ENCODE measurements around the gene SLC5A12. TPM values are rescaled to one million over a fixed set of nuclear protein-coding genes. Genes with fewer than 3 reads are reported as not detected.

The SLC5A12 gene
- total and polyA plus RNA-seq, 2 of the 4 experiments (the other 2 are of a cell fraction): not detected

- in situ Hi-C loops (cut with MboI; ENCODE audit: low sequenced_read_pairs): no loop called here
These were observed 9.2 kb upstream of the SLC5A12 start for GRCh38 chr11:26731084-26731456.

More at GRCh38 chr11:26731084-26731456, 9.2 kb upstream of the SLC5A12 start:
- no peaks in the 10 kb centered on the region for H3K79me1 ChIP-seq (ENCODE audit: low read depth in 1 of 2, low read length in 2 of 2)
- no TSS peak for BruUV-seq (replicated peaks)
- no peak overlapping the region for H2BK5ac ChIP-seq (ENCODE audit: low read depth, low read length, poor library complexity, severe bottlenecking)
- no peak overlapping the region for H3K18ac ChIP-seq (ENCODE audit: low read depth, low read length)
- H2AFZ ChIP-seq (replicated peaks; ENCODE audit: low read length, poor library complexity): no peak overlapping the region
- H3K4me3 ChIP-seq (ENCODE audit: insufficient read depth, low read depth, low read length): no peak overlapping the region
- no peak overlapping the region for H4K91ac ChIP-seq (ENCODE audit: insufficient read depth, low read depth, low read length)
- no peak overlapping the region for H2BK20ac ChIP-seq (ENCODE audit: low read depth, low read length)
- no peak overlapping the region for H2BK120ac ChIP-seq (ENCODE audit: low read depth, low read length)
- no peaks in the 10 kb centered on the region for H3K27me3 ChIP-seq (ENCODE audit: control insufficient read depth, insufficient read depth, low read length)
- H3K9ac ChIP-seq (ENCODE audit: low read depth, low read length): no peak overlapping the region
- ChIA-PET CTCF (no interaction called here), POLR2A (ENCODE audit: unreplicated experiment) (no interaction called here)
- WGBS, 2 experiments (ENCODE audit: extremely low coverage in 2 of 2, insufficient read length in 1 of 2): no CpG with 5 or more reads among the region's 1 CpG
- intact Hi-C loops (cut with micrococcal nuclease) (no loop called here), dilution Hi-C loops (cut with HindIII; ENCODE audit: low sequenced_read_pairs, unreplicated experiment) (loop anchor here (25.0 kb wide), 1 partner anchor 406 kb away; no protein-coding TSS in a partner anchor)
- no peak overlapping the region for H2AK9ac ChIP-seq (replicated peaks; ENCODE audit: low read depth, low read length, poor library complexity)
- no peak overlapping the region for H2AK5ac ChIP-seq (ENCODE audit: low read depth, low read length)
- no peak overlapping the region for H3K4ac ChIP-seq (ENCODE audit: low read depth, low read length)
- no peaks in the 10 kb centered on the region for H3K36me3 ChIP-seq (ENCODE audit: control insufficient read depth, insufficient read depth, low read length)
- H3K27ac ChIP-seq (ENCODE audit: insufficient read depth, low read length): no peak overlapping the region
- no peaks in the 10 kb centered on the region for H3K4me1 ChIP-seq (ENCODE audit: control insufficient read depth, insufficient read depth, low read length)
- no peak overlapping the region for H3K14ac ChIP-seq (replicated peaks; ENCODE audit: low read depth, low read length)
- H2BK15ac ChIP-seq (ENCODE audit: low read depth, low read length): no peak overlapping the region
- H3K4me2 ChIP-seq (ENCODE audit: low read depth, low read length): no peak overlapping the region
- no peaks in the 10 kb centered on the region for H3K9me1 ChIP-seq (ENCODE audit: insufficient read depth, low read length)
- DNase-seq (no peak), ATAC-seq (ENCODE audit: low read depth) (no peak)
- H3K56ac ChIP-seq (ENCODE audit: extremely low read depth, insufficient read depth, low read length): no peak overlapping the region
- no peak overlapping the region for H4K5ac ChIP-seq (ENCODE audit: low read depth, low read length)
- no peaks in the 10 kb centered on the region for H3K9me3 ChIP-seq (ENCODE audit: control insufficient read depth, insufficient read depth, low read length)
- H3K23ac ChIP-seq (ENCODE audit: low read depth, low read length): no peak overlapping the region
- TF ChIP-seq SMC3 (IDR thresholded peaks at IDR 0.05; ENCODE audit: low read depth, low read length) (no peak), FOS (IDR thresholded peaks at IDR 0.05; ENCODE audit: low read depth, low read length) (no peak), MXI1 (IDR thresholded peaks at IDR 0.05; ENCODE audit: borderline replicate concordance, low read depth, low read length) (no peak), POLR2A (IDR thresholded peaks at IDR 0.05; ENCODE audit: low read depth, low read length) (no peak), MAZ (IDR thresholded peaks at IDR 0.05; ENCODE audit: borderline replicate concordance, low read depth, low read length) (no peak), RAD21 (IDR thresholded peaks at IDR 0.05; ENCODE audit: low read length) (no peak), RCOR1 (IDR thresholded peaks at IDR 0.05; ENCODE audit: insufficient replicate concordance, low read length) (no peak), RFX5 (IDR thresholded peaks at IDR 0.05; ENCODE audit: low read depth, low read length) (no peak)
- TF ChIP-seq, protein P1, sequence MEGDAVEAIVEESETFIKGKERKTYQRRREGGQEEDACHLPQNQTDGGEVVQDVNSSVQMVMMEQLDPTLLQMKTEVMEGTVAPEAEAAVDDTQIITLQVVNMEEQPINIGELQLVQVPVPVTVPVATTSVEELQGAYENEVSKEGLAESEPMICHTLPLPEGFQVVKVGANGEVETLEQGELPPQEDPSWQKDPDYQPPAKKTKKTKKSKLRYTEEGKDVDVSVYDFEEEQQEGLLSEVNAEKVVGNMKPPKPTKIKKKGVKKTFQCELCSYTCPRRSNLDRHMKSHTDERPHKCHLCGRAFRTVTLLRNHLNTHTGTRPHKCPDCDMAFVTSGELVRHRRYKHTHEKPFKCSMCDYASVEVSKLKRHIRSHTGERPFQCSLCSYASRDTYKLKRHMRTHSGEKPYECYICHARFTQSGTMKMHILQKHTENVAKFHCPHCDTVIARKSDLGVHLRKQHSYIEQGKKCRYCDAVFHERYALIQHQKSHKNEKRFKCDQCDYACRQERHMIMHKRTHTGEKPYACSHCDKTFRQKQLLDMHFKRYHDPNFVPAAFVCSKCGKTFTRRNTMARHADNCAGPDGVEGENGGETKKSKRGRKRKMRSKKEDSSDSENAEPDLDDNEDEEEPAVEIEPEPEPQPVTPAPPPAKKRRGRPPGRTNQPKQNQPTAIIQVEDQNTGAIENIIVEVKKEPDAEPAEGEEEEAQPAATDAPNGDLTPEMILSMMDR (conservative IDR thresholded peaks at IDR 0.05; ENCODE audit: low read depth, low read length): no peak
- TF ChIP-seq, protein P2, sequence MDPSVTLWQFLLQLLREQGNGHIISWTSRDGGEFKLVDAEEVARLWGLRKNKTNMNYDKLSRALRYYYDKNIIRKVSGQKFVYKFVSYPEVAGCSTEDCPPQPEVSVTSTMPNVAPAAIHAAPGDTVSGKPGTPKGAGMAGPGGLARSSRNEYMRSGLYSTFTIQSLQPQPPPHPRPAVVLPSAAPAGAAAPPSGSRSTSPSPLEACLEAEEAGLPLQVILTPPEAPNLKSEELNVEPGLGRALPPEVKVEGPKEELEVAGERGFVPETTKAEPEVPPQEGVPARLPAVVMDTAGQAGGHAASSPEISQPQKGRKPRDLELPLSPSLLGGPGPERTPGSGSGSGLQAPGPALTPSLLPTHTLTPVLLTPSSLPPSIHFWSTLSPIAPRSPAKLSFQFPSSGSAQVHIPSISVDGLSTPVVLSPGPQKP (IDR thresholded peaks at IDR 0.05; ENCODE audit: borderline replicate concordance, low read depth, low read length): no peak
- TF ChIP-seq, protein P3, sequence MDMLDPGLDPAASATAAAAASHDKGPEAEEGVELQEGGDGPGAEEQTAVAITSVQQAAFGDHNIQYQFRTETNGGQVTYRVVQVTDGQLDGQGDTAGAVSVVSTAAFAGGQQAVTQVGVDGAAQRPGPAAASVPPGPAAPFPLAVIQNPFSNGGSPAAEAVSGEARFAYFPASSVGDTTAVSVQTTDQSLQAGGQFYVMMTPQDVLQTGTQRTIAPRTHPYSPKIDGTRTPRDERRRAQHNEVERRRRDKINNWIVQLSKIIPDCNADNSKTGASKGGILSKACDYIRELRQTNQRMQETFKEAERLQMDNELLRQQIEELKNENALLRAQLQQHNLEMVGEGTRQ (IDR thresholded peaks at IDR 0.05; ENCODE audit: low read depth, low read length): no peak
- no peak overlapping the region for H4K8ac ChIP-seq (ENCODE audit: low read depth in 2 of 2, low read length in 2 of 2)
- no peaks in the 10 kb centered on the region for H4K20me1 ChIP-seq (ENCODE audit: insufficient read depth, low read length)

Measured in IMR-90 (cell line).